Stomach smooth muscle (tissue), 2 donors: ENCODE results near the gene RALB.

Experiments used
- H3K27ac ChIP-seq: one replicate; pipeline ENCODE4 v1.7.0; 2013; ENCODE audit warnings: mild to moderate bottlenecking, low read length, inconsistent platforms
- H3K27me3 ChIP-seq, 2 donors: one replicate each; pipeline ENCODE4 v1.7.0; 2013; ENCODE audit warnings: low read length in 2 of 2; ENCODE audit not compliant: insufficient read depth in 2 of 2, control insufficient read depth in 1 of 2
- H3K36me3 ChIP-seq, 2 donors: one replicate each; pipeline ENCODE4 v1.7.0; 2013; ENCODE audit warnings: low read length in 2 of 2; ENCODE audit not compliant: control insufficient read depth in 2 of 2, insufficient read depth in 2 of 2
- H3K4me1 ChIP-seq: one replicate; pipeline ENCODE4 v1.7.0; 2013; ENCODE audit warnings: low read length; ENCODE audit not compliant: control insufficient read depth, insufficient read depth
- H3K4me3 ChIP-seq, 2 donors: one replicate each; pipeline ENCODE4 v1.7.0; 2013; ENCODE audit warnings: low read length in 2 of 2
- H3K9ac ChIP-seq, 2 donors: one replicate each; pipeline ENCODE4 v1.7.0; 2013; ENCODE audit warnings: low read length in 2 of 2, mild to moderate bottlenecking in 1 of 2
- H3K9me3 ChIP-seq, 2 donors: one replicate each; pipeline ENCODE4 v1.7.0; 2013; ENCODE audit warnings: low read length in 2 of 2; ENCODE audit not compliant: control insufficient read depth in 2 of 2
- donor health status: healthy.
- donor health status: Pancreatic carcinoma.

RALB gene

GRCh38 chr2:120218181-120218580 lies 34.5 kb upstream of the RALB start:
- no peak overlapping the region for H3K27ac ChIP-seq
- H3K27me3 ChIP-seq = no peaks in the 10 kb centered on the region
- H3K9me3 ChIP-seq = peaks cover 0 to 8% of the 10 kb centered on the region in 2 donors
- H3K4me1 ChIP-seq = peaks cover 15% of the 10 kb centered on the region
- no peak overlapping the region for H3K9ac ChIP-seq
- H3K4me3 ChIP-seq = no peak overlapping the region
- peaks cover 9 to 15% of the 10 kb centered on the region in 2 donors for H3K36me3 ChIP-seq

GRCh38 chr2:120219291-120219690 lies 33.4 kb upstream of the RALB start:
- H3K4me3 ChIP-seq = no peak overlapping the region
- no peak overlapping the region for H3K27ac ChIP-seq
- peaks cover 9 to 15% of the 10 kb centered on the region in 2 donors for H3K36me3 ChIP-seq
- H3K9me3 ChIP-seq = peaks cover 0 to 8% of the 10 kb centered on the region in 2 donors
- peaks cover 24% of the 10 kb centered on the region for H3K4me1 ChIP-seq
- H3K9ac ChIP-seq = no peak overlapping the region
- no peaks in the 10 kb centered on the region for H3K27me3 ChIP-seq

GRCh38 chr2:120219766-120220165 lies 32.9 kb upstream of the RALB start:
- H3K9ac ChIP-seq = no peak overlapping the region
- peaks cover 28% of the 10 kb centered on the region for H3K4me1 ChIP-seq
- no peaks in the 10 kb centered on the region for H3K27me3 ChIP-seq
- no peak overlapping the region for H3K4me3 ChIP-seq
- H3K27ac ChIP-seq = no peak overlapping the region
- H3K9me3 ChIP-seq = peaks cover 0 to 8% of the 10 kb centered on the region in 2 donors
- H3K36me3 ChIP-seq = peaks cover 9 to 15% of the 10 kb centered on the region in 2 donors

DNA sequence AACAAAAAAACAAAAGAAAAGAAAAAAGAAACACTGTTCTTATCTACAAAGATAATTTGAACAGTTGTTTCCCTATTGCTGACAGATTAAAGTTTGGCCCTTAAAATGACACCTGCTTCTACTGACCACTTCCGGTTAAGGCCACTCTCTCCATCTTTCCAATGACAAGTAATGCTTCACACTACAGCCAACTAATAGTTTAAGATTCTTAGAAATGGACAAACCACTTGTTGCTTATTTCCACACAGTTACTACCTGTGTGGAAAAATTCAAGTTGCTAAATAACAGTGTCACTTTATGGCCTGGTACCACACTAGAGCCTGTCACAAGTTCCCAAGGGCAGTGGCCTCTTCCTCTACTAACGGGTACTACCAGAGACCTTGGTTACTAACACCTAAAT lies 31.9 kb upstream of the RALB start:
- Histone ChIP-seq H3K27ac (no peak overlapping the region), H3K36me3 (peaks cover 9 to 15% of the 10 kb centered on the region in 2 donors), H3K4me1 (peaks cover 28% of the 10 kb centered on the region), H3K9ac (no peak overlapping the region), H3K4me3 (no peak overlapping the region), H3K9me3 (peaks cover 0 to 8% of the 10 kb centered on the region in 2 donors), H3K27me3 (no peaks in the 10 kb centered on the region)

DNA sequence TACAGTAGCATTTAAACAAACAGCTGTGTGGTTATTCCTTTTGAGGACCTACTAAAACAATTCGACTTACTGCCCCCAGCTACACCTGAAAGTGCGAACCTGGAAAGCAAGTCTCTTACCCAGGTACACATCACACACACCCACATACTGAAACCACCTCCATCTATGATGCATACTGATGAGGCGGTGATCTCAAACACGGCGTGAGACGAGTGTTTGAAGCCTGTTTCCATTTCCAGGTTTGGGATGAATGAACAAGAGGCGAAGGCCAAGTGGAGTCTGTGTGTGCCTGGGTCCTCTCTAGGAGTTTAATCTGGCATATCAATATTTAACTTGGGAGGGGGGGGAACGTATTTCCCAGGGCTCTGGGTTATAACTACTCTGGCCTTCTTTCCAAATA lies 31.0 kb upstream of the RALB start:
- H3K27ac ChIP-seq = no peak overlapping the region
- no peaks in the 10 kb centered on the region for H3K27me3 ChIP-seq
- peaks cover 0 to 8% of the 10 kb centered on the region in 2 donors for H3K9me3 ChIP-seq
- H3K4me3 ChIP-seq = peak overlapping the region; percentile 14 to 44
- H3K9ac ChIP-seq = no peak overlapping the region
- H3K36me3 ChIP-seq = peaks cover 9 to 15% of the 10 kb centered on the region in 2 donors
- H3K4me1 ChIP-seq = peaks cover 28% of the 10 kb centered on the region

- Histone ChIP-seq H3K4me1 (peaks cover 28% of the 10 kb centered on the region), H3K27me3 (no peaks in the 10 kb centered on the region), H3K27ac (peak overlapping the region; percentile 88), H3K9me3 (peaks cover 0 to 8% of the 10 kb centered on the region in 2 donors), H3K36me3 (peaks cover 9 to 15% of the 10 kb centered on the region in 2 donors), H3K9ac (peak overlapping the region in 1 of 2 donors; percentile 88), H3K4me3 (peak overlapping the region; percentile 62 to 84)
Measured at GRCh38 chr2:120222186-120223033, 30.2 kb upstream of the RALB start.

GRCh38 chr2:120223034-120223912 lies 29.4 kb upstream of the RALB start, which contains the start of gene TMEM185B:
TMEM185B (minus strand) TSS chr2:120223400; CDS start chr2:120222976, 424 bp downstream.
- H3K27ac ChIP-seq = peak within 1 kb of the TSS; percentile 88
- H3K4me1 ChIP-seq = peaks cover 36% of the 10 kb centered on the region

GRCh38 chr2:120224256-120224655 lies 28.4 kb upstream of the RALB start:
- H3K36me3 ChIP-seq = peaks cover 8 to 9% of the 10 kb centered on the region in 2 donors
- peak overlapping the region in 1 of 2 donors; percentile 88 for H3K9ac ChIP-seq
- H3K4me3 ChIP-seq = peak overlapping the region; percentile 82 to 84
- peak overlapping the region; percentile 88 for H3K27ac ChIP-seq
- peaks cover 0 to 8% of the 10 kb centered on the region in 2 donors for H3K9me3 ChIP-seq
- peaks cover 40% of the 10 kb centered on the region for H3K4me1 ChIP-seq
- H3K27me3 ChIP-seq = no peaks in the 10 kb centered on the region

More at GRCh38 chr2:120223034-120223912, 29.4 kb upstream of the RALB start, which contains the start of gene TMEM185B:
- no peaks in the 10 kb centered on the region for H3K27me3 ChIP-seq
- H3K9me3 ChIP-seq = peaks cover 0 to 8% of the 10 kb centered on the region in 2 donors
- H3K9ac ChIP-seq = peak within 1 kb of the TSS; percentile 83 to 88
- H3K4me3 ChIP-seq = peak within 1 kb of the TSS; percentile 82 to 84
- H3K36me3 ChIP-seq = peaks cover 9 to 14% of the 10 kb centered on the region in 2 donors

GRCh38 chr2:120224735-120225548 lies 27.7 kb upstream of the RALB start:
- H3K27ac ChIP-seq = no peak overlapping the region
- H3K4me3 ChIP-seq = no peak overlapping the region
- peaks cover 41% of the 10 kb centered on the region for H3K4me1 ChIP-seq
- H3K9me3 ChIP-seq = peaks cover 0 to 8% of the 10 kb centered on the region in 2 donors
- H3K36me3 ChIP-seq = peaks cover 7 to 8% of the 10 kb centered on the region in 2 donors
- H3K27me3 ChIP-seq = no peaks in the 10 kb centered on the region
- no peak overlapping the region for H3K9ac ChIP-seq
